Measurements from ENCODE around the gene BOD1L2. TPM values are rescaled to one million over a fixed set of nuclear protein-coding genes. Genes with fewer than 3 reads are reported as not detected.

Gene BOD1L2
- total RNA-seq (2014; rRNA removed; shearing (Covaris generic)), result not detected in 2 replicates
- polyA plus RNA-seq (2015; cell fraction: cytosol; rRNA removed), result not detected in 2 replicates
- polyA plus RNA-seq (2015; cell fraction: nucleus; rRNA removed), result not detected in 2 replicates

GRCh38 chr18:57146956-57147636 lies at the start of gene BOD1L2:
Gene BOD1L2 (plus strand): TSS chr18:57147087. CDS start chr18:57147313, 226 bp downstream.
- DNase-seq (ENCODE audit: low read depth), result no peak

- DNase-seq (ENCODE audit: low read depth), result peak; percentile 92
Observed at GRCh38 chr18:57107140-57107832, 39.6 kb upstream of the BOD1L2 start.

- DNase-seq (ENCODE audit: low read depth), result peak; percentile 50
Observed at GRCh38 chr18:57110290-57110689, 36.6 kb upstream of the BOD1L2 start.

- DNase-seq (ENCODE audit: low read depth), result no peak
Observed at GRCh38 chr18:57113799-57114420, 33.0 kb upstream of the BOD1L2 start.

- DNase-seq (ENCODE audit: low read depth), result no peak
Observed at GRCh38 chr18:57116598-57117132, 30.2 kb upstream of the BOD1L2 start.

GRCh38 chr18:57121542-57122112 lies 25.3 kb upstream of the BOD1L2 start:
- DNase-seq (ENCODE audit: low read depth), result no peak

GRCh38 chr18:57122936-57123510 lies 23.9 kb upstream of the BOD1L2 start:
- no peak for DNase-seq (ENCODE audit: low read depth)

GRCh38 chr18:57125627-57126026 lies 21.3 kb upstream of the BOD1L2 start:
- no peak for DNase-seq (ENCODE audit: low read depth)

GRCh38 chr18:57128220-57128932 lies 18.5 kb upstream of the BOD1L2 start:
- no peak for DNase-seq (ENCODE audit: low read depth)

- DNase-seq (ENCODE audit: low read depth), result peak; percentile 27
Observed at GRCh38 chr18:57131101-57131500, 15.8 kb upstream of the BOD1L2 start.

GRCh38 chr18:57131782-57132181 lies 15.1 kb upstream of the BOD1L2 start:
- no peak for DNase-seq (ENCODE audit: low read depth)

GRCh38 chr18:57134618-57135135 lies 12.2 kb upstream of the BOD1L2 start:
- DNase-seq (ENCODE audit: low read depth), result no peak

- no peak for DNase-seq (ENCODE audit: low read depth)
Observed at GRCh38 chr18:57135699-57136098, 11.2 kb upstream of the BOD1L2 start.

- no peak for DNase-seq (ENCODE audit: low read depth)
Observed at GRCh38 chr18:57137847-57138246, 9.0 kb upstream of the BOD1L2 start.

- DNase-seq (ENCODE audit: low read depth), result no peak
Observed at GRCh38 chr18:57141208-57142129, 5.4 kb upstream of the BOD1L2 start.

GRCh38 chr18:57142324-57142723 lies 4.6 kb upstream of the BOD1L2 start:
- DNase-seq (ENCODE audit: low read depth), result no peak

- DNase-seq (ENCODE audit: low read depth), result no peak
Observed at GRCh38 chr18:57143265-57143664, 3.6 kb upstream of the BOD1L2 start.

- DNase-seq (ENCODE audit: low read depth), result no peak
Observed at GRCh38 chr18:57148263-57148662, 1.4 kb downstream of the BOD1L2 start.

- DNase-seq (ENCODE audit: low read depth), result no peak
Observed at GRCh38 chr18:57149051-57149450, 2.2 kb downstream of the BOD1L2 start.

All from HT1080 (cell line).